ENCODE measurements around the gene FAM53A. TPM values are rescaled to one million over a fixed set of nuclear protein-coding genes. Genes with fewer than 3 reads are reported as not detected.

Gene FAM53A
- total and polyA plus RNA-seq, 2 of the 13 experiments (the other 11 are each of a cell fraction or from before 2014, with no cell fraction given) = 0.48 to 1.1 TPM

GRCh38 chr4:1713003-1713851 lies 29.1 kb upstream of the FAM53A start (continued):
- TF ChIP-seq ZNF674 (CRISPR knock-in tag; IDR thresholded peaks at IDR 0.05; ENCODE audit: low read depth) = 0 out of 2 replicates have a peak, but pooled peaks have one; percentile 14
- no peak for TF ChIP-seq ZNF652 (CRISPR knock-in tag; IDR thresholded peaks at IDR 0.05; ENCODE audit: borderline replicate concordance, low read depth)
- no peak for TF ChIP-seq ARNTL (CRISPR knock-in tag; IDR thresholded peaks at IDR 0.05)
- no peak for TF ChIP-seq MBD4 (IDR thresholded peaks at IDR 0.05; ENCODE audit: borderline replicate concordance, low read length)
- TF ChIP-seq KDM5A (IDR thresholded peaks at IDR 0.05; ENCODE audit: borderline replicate concordance, low read length) = peak; percentile 46; the same call in 1 of the 2 replicates
- TF ChIP-seq ZNF672 (CRISPR knock-in tag; IDR thresholded peaks at IDR 0.05) = no peak
- no peak for TF ChIP-seq PHF21A (CRISPR knock-in tag; IDR thresholded peaks at IDR 0.05)
- TF ChIP-seq ZBTB10 (CRISPR knock-in tag; IDR thresholded peaks at IDR 0.05; ENCODE audit: borderline replicate concordance) = no peak
- no peak for TF ChIP-seq FOXM1 (CRISPR knock-in tag; IDR thresholded peaks at IDR 0.05)
- TF ChIP-seq ZNF878 (CRISPR knock-in tag; IDR thresholded peaks at IDR 0.05) = no peak
- TF ChIP-seq PHF20 (CRISPR knock-in tag; IDR thresholded peaks at IDR 0.05) = peak; percentile 43; the same call in 1 of the 2 replicates
- no peak for TF ChIP-seq EED (CRISPR knock-in tag; IDR thresholded peaks at IDR 0.05)
- TF ChIP-seq CREB1 (IDR thresholded peaks at IDR 0.05) = peak; percentile 71
- no peak for TF ChIP-seq CREB1 (CRISPR knock-in tag; IDR thresholded peaks at IDR 0.05)
- no peak for TF ChIP-seq BCL6 (CRISPR knock-in tag; IDR thresholded peaks at IDR 0.05)
- TF ChIP-seq ZNF670 (CRISPR knock-in tag; IDR thresholded peaks at IDR 0.05; ENCODE audit: borderline replicate concordance) = 0 out of 2 replicates have a peak, but pooled peaks have one; percentile 7
- TF ChIP-seq DNMT3B (CRISPR knock-in tag; conservative IDR thresholded peaks at IDR 0.05) = no peak
- TF ChIP-seq MLLT10 (CRISPR knock-in tag; IDR thresholded peaks at IDR 0.05) = no peak
- no peak for TF ChIP-seq ZNF615 (CRISPR knock-in tag; IDR thresholded peaks at IDR 0.05; ENCODE audit: borderline replicate concordance)
- no peak for TF ChIP-seq ZNF850 (CRISPR knock-in tag; conservative IDR thresholded peaks at IDR 0.05)
- TF ChIP-seq ZMAT3 (CRISPR knock-in tag; conservative IDR thresholded peaks at IDR 0.05) = no peak
- TF ChIP-seq AKNA (CRISPR knock-in tag; IDR thresholded peaks at IDR 0.05; ENCODE audit: borderline replicate concordance) = no peak
- no peak; the same call in 1 of the 2 replicates for TF ChIP-seq SAP130 (CRISPR knock-in tag; IDR thresholded peaks at IDR 0.05; ENCODE audit: low read depth)
- TF ChIP-seq AGO2 (optimal IDR thresholded peaks at IDR 0.05; ENCODE audit: low read depth, low read length) = peak; percentile 15

Data from HepG2 (cell line).